ENCODE measurements around the gene PLCB1. TPM values are rescaled to one million over a fixed set of nuclear protein-coding genes. Genes with fewer than 3 reads are reported as not detected.
"Not testable (repeated sequence)": the region's sequence is repeated elsewhere in the genome, so short reads cannot be mapped to it uniquely, and the experiment has no call there.

Gene PLCB1
- total RNA-seq, 1 experiment from 2014 or later, result 0.06 TPM

DNA sequence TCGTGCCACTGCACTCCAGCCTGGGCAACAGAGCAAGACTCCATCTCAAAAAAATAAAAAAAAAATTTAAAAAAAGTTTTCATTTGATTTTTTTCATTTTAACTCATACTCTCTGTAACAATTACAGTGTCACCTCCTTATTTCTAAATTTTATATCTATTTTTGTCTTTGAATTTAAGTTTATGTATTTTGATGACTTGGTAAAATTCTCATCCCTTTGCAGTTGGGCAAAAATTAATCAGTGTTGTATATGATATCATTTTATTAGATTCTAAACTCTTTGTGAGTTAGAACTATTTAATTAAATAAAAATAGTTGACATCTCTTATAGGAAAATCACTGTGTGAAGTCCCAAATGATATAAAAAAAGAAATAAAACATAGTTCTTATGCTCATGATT lies 270.7 kb downstream of the PLCB1 start:
- no peak for DNase-seq (ENCODE audit: low read depth)

- no peak for DNase-seq (ENCODE audit: low read depth)
Measured at GRCh38 chr20:8404912-8405635, 273.0 kb downstream of the PLCB1 start.

DNA sequence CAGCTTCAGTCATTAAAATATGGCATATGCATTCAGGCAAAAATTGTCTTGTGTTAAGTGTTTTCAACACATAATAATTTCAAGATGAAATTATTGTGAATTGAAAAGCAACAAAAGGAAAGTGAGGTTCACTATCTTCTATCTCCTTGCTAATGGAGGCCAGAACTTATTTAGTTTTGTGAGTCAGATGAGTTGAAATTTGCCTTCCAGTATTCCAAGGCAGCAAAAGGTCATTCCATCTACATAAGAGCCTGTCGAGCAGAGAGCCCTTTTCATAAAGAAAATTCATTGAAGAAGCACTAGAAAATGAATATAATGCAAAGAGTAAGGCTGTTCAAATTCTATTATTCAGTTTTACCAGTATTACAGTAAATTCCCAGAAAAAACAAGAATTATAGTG lies 274.3 kb downstream of the PLCB1 start:
- no peak for DNase-seq (ENCODE audit: low read depth)

GRCh38 chr20:8408587-8409307 lies 276.7 kb downstream of the PLCB1 start:
- no peak for DNase-seq (ENCODE audit: low read depth)

DNA sequence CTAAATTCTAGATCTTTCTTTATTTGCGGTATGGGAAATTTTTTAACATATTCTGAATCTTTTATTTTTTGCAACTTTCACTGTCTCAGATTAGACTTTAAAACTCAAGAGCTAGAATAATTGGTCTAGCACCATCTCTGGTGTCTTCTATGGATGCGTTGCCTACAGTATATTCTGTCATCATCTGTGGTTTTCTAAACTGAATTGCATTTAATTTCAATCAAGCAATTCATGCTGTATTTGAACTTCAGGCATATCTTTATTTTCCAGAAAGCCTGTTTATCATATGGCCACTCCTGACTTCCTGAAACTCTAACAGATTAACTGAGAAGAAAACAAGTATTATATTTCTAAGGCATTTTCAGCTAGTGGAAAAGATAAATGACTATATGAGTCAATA lies 281.6 kb downstream of the PLCB1 start:
- no peak for DNase-seq (ENCODE audit: low read depth)

DNA sequence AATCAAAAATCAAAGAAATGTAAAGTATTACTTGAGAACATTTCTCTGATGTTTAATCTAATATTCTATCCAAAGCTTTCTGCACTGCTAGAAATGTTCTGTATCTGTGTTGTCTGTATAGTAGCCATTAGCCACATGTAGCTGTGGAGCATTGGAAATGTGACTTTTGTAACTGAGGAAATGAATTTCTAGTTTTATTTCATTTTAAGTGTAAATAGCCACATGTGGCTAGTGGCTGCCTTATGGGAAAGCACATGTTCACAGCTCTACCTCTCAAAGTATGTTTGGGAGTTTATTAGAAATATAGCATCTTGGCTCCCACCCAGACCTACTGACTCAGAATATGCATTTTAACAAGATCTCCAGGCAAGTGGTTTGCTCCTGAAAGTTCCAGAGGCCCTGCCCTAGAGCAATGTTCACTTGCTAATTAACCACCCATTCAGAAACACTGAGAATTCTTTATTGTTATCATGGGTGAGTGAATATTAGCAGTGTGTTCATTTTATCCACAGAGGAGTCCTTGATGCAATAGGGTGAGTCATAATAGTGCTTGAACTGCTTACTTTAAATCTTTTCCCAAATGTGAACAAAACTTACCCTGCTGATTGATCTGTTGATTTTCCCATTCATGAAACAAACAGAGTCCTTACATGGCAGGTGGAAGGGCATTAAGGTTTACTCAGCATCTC lies 282.7 kb downstream of the PLCB1 start:
- DNase-seq (ENCODE audit: low read depth), result no peak

- DNase-seq (ENCODE audit: low read depth), result no peak
Measured at GRCh38 chr20:8421981-8422380, 289.9 kb downstream of the PLCB1 start.

DNA sequence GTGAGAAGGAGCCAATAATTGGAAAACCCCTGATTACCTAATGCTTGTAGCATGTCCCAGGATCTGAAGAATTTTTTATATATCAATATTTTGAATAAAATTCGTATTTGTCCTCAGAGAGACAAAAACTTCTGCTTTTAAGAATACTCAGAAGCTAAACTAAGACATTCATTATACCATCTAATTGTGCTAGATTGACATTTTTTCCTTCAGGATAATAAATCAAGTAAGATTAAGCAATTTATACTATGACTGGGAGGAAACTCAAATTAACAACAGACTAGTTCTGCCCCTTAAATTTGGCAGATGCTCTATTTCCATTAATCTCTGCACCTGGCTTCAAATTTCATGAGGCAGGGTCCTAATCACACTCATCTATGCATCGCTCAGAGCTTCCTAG lies 291.4 kb downstream of the PLCB1 start:
- DNase-seq (ENCODE audit: low read depth), result no peak

DNA sequence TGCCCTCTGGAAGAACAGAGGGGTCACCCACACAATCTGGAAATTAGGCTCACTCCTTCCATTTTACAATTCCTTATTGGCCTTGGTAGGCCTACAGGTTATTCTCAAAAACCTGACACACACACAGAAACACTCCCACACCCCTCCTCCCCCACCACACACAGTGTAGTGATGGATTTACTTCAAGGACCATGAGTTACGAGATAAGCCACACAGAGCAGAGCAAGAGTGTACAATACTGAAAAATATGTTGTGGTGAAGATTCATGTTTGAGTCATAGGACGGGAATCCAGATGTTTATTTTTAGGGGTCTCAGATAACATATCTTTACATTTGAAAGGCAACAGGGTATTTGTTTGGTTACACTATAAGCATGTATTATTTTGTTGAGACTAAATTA lies 291.9 kb downstream of the PLCB1 start:
- DNase-seq (ENCODE audit: low read depth), result no peak

- DNase-seq (ENCODE audit: low read depth), result no peak
Measured at GRCh38 chr20:8425016-8425415, 292.9 kb downstream of the PLCB1 start.

GRCh38 chr20:8425802-8426201 lies 293.7 kb downstream of the PLCB1 start:
- DNase-seq (ENCODE audit: low read depth), result no peak

GRCh38 chr20:8427419-8428040 lies 295.5 kb downstream of the PLCB1 start:
- DNase-seq (ENCODE audit: low read depth), result no peak

DNA sequence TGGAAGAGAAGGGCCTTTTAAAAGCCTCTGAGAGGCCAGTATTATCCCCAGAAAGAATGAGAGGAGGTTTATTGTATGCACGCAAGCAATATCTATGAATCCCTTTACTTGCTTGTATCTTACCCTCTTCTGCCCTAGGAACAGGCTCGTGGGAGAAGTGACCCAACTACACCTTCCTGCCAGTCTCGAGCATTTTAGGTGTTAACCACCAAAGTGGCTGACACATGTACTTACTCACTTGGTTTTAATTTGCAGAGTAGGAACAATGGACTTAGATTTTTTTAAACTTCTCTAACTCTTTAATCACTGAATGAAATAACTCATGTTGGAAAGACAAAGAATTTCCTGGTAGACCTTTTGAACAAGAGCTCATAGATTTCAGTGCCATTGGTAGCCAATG lies 296.9 kb downstream of the PLCB1 start:
- no peak for DNase-seq (ENCODE audit: low read depth)

GRCh38 chr20:8431538-8432434 lies 299.7 kb downstream of the PLCB1 start:
- DNase-seq (ENCODE audit: low read depth), result no peak

DNA sequence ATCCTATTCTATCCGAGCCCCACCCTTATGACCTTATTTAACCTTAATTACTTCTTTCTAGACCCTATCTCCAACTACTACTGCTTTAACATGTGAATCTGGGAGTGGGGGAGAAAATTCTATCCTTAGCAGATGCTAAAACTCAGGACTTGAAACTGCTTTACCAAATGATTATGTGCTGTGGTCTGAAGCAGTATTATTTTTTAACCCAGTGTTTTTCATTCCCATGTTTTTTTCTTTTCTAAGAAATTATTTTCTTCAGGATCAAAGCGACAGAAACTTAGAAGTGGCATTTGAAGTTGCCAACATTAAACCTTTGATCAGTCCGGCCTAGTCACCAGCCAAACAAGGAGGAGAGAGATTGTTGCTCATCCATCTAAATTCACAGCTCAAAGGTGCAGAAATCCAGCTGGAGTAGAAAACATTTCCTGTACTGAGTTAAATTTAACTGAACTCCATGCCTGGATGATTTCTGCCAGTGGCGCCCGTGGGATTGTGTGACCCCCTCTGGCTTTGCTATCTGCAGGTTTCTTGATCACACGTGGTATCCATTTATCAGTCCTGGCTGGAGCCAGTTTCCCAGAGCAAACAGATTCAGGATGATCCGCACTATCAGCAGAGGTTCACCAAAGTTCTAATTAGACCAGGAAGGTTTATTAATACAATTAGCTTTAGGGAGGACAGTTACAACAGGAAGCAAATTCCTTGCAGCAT lies 300.5 kb downstream of the PLCB1 start:
- DNase-seq (ENCODE audit: low read depth), result no peak

GRCh38 chr20:8433291-8433690 lies 301.2 kb downstream of the PLCB1 start:
- no peak for DNase-seq (ENCODE audit: low read depth)

- no peak for DNase-seq (ENCODE audit: low read depth)
Measured at GRCh38 chr20:8434326-8434876, 302.3 kb downstream of the PLCB1 start.

GRCh38 chr20:8435285-8436035 lies 303.4 kb downstream of the PLCB1 start:
- DNase-seq (ENCODE audit: low read depth), result no peak

GRCh38 chr20:8436938-8437337 lies 304.9 kb downstream of the PLCB1 start:
- DNase-seq (ENCODE audit: low read depth), result not testable (repeated sequence)
